ENCODE results near the gene CAMKMT. TPM values are rescaled to one million over a fixed set of nuclear protein-coding genes. Genes with fewer than 3 reads are reported as not detected.

The CAMKMT gene
- total RNA-seq, 1 experiment from 2014 or later, result 12.5 TPM

- BruUV-seq (replicated peaks), result no TSS peak
- Histone ChIP-seq H3K9me3 (ENCODE audit: low read depth, low read length, poor library complexity, severe bottlenecking) (peaks cover 9% of the 10 kb centered on the region), H3K4me3 (ENCODE audit: low read depth, low read length, poor library complexity, severe bottlenecking) (no peak overlapping the region), H3K27me3 (replicated peaks; ENCODE audit: insufficient read depth, low read depth, low read length, poor library complexity) (no peaks in the 10 kb centered on the region), H3K27ac (ENCODE audit: low read depth, low read length, poor library complexity, severe bottlenecking) (no peak overlapping the region), H3K36me3 (ENCODE audit: insufficient read depth, low read length, poor library complexity, severe bottlenecking) (peaks cover 3% of the 10 kb centered on the region), H3K4me1 (ENCODE audit: insufficient read depth, low read length, poor library complexity, severe bottlenecking) (no peaks in the 10 kb centered on the region)
- DNase-seq (ENCODE audit: low spot score), result no peak
- CTCF ChIA-PET, result no interaction called here
- no peak for TF ChIP-seq EZH2 (IDR thresholded peaks at IDR 0.05; ENCODE audit: borderline replicate concordance, low read depth, low read length, poor library complexity, severe bottlenecking)
- no peak for TF ChIP-seq CTCF (conservative IDR thresholded peaks at IDR 0.05; ENCODE audit: low read depth, low read length)
- intact Hi-C loops (cut with micrococcal nuclease; ENCODE audit: unreplicated experiment), result no loop called here
- POLR2A ChIA-PET (ENCODE audit: low non-redundant PET), result no interaction called here
Measured at GRCh38 chr2:44526352-44526751, 164.6 kb downstream of the CAMKMT start.

GRCh38 chr2:44528595-44528994 is 166.8 kb downstream of the CAMKMT start:
- Histone ChIP-seq H3K9me3 (ENCODE audit: low read depth, low read length, poor library complexity, severe bottlenecking) (no peaks in the 10 kb centered on the region), H3K4me1 (ENCODE audit: insufficient read depth, low read length, poor library complexity, severe bottlenecking) (no peaks in the 10 kb centered on the region), H3K36me3 (ENCODE audit: insufficient read depth, low read length, poor library complexity, severe bottlenecking) (no peaks in the 10 kb centered on the region), H3K27ac (ENCODE audit: low read depth, low read length, poor library complexity, severe bottlenecking) (no peak overlapping the region), H3K27me3 (replicated peaks; ENCODE audit: insufficient read depth, low read depth, low read length, poor library complexity) (no peaks in the 10 kb centered on the region), H3K4me3 (ENCODE audit: low read depth, low read length, poor library complexity, severe bottlenecking) (no peak overlapping the region)
- ChIA-PET POLR2A (ENCODE audit: low non-redundant PET) (no interaction called here), CTCF (no interaction called here)
- DNase-seq (ENCODE audit: low spot score), result no peak
- intact Hi-C loops (cut with micrococcal nuclease; ENCODE audit: unreplicated experiment), result no loop called here
- TF ChIP-seq CTCF (conservative IDR thresholded peaks at IDR 0.05; ENCODE audit: low read depth, low read length), result no peak
- TF ChIP-seq EZH2 (IDR thresholded peaks at IDR 0.05; ENCODE audit: borderline replicate concordance, low read depth, low read length, poor library complexity, severe bottlenecking), result no peak
- no TSS peak for BruUV-seq (replicated peaks)

- BruUV-seq (replicated peaks), result no TSS peak
- ChIA-PET CTCF (no interaction called here), POLR2A (ENCODE audit: low non-redundant PET) (no interaction called here)
- Histone ChIP-seq H3K27me3 (replicated peaks; ENCODE audit: insufficient read depth, low read depth, low read length, poor library complexity) (no peaks in the 10 kb centered on the region), H3K4me3 (ENCODE audit: low read depth, low read length, poor library complexity, severe bottlenecking) (no peak overlapping the region), H3K27ac (ENCODE audit: low read depth, low read length, poor library complexity, severe bottlenecking) (no peak overlapping the region), H3K9me3 (ENCODE audit: low read depth, low read length, poor library complexity, severe bottlenecking) (no peaks in the 10 kb centered on the region), H3K36me3 (ENCODE audit: insufficient read depth, low read length, poor library complexity, severe bottlenecking) (no peaks in the 10 kb centered on the region), H3K4me1 (ENCODE audit: insufficient read depth, low read length, poor library complexity, severe bottlenecking) (no peaks in the 10 kb centered on the region)
- intact Hi-C loops (cut with micrococcal nuclease; ENCODE audit: unreplicated experiment), result no loop called here
- no peak for TF ChIP-seq EZH2 (IDR thresholded peaks at IDR 0.05; ENCODE audit: borderline replicate concordance, low read depth, low read length, poor library complexity, severe bottlenecking)
- no peak for TF ChIP-seq CTCF (conservative IDR thresholded peaks at IDR 0.05; ENCODE audit: low read depth, low read length)
- DNase-seq (ENCODE audit: low spot score), result no peak
Measured at GRCh38 chr2:44529448-44529847, 167.7 kb downstream of the CAMKMT start.
